Spleen (tissue), 7 donors: Measurements from ENCODE around the gene EZH1.

Source experiments
- CTCF ChIP-seq, 11 experiments: fragments of 200-600 bp in 7 of 11; fragments of 450-650 bp in 4 of 11; sonication (generic) in 4 of 11; IDR thresholded peaks in 8 of 11; conservative IDR thresholded peaks in 3 of 11; 1 replicate in 7 of 11; 2 replicates in 4 of 11; pipeline versions ENCODE4 v1.4.0 to v1.8.0; 2016 to 2021; ENCODE audit warnings: antibody characterized with exemption in 11 of 11, inconsistent platforms in 4 of 11, mild to moderate bottlenecking in 1 of 11
- POLR2A ChIP-seq, 3 donors: fragments of 450-650 bp; IDR thresholded peaks; one replicate each; pipeline ENCODE4 v1.5.1; 2017; ENCODE audit warnings: antibody characterized with exemption in 3 of 3, mild to moderate bottlenecking in 1 of 3
- POLR2AphosphoS5 ChIP-seq, 3 donors: sonication (generic); formaldehyde crosslinking; IDR thresholded peaks; one replicate each; pipeline ENCODE4 v1.5.1; 2017; ENCODE audit warnings: antibody characterized with exemption in 3 of 3
- donor health status: DM: no; HTN: no; CAD: no; lungs with moderate emphysema.
- donor health status: DM: no; HTN: no; CAD: no.
- donor health status: DM: no; HTN: no; CAD: no.

- TF ChIP-seq CTCF (IDR thresholded peaks at IDR 0.05 in 8 of 11, conservative IDR thresholded peaks at IDR 0.05 in 3 of 11) (peak in 3 of 11 experiments; percentile 6 to 33 (median 10)), POLR2AphosphoS5 (IDR thresholded peaks at IDR 0.05) (peak; percentile 27 to 81 (median 77)), POLR2A (IDR thresholded peaks at IDR 0.05) (peak in 1 of 3 donors; percentile 13)
These were observed 68.3 kb downstream of the EZH1 start, which contains the start of gene PLEKHH3 for GRCh38 chr17:42676424-42677011.
